GM19099 (cell line): ENCODE measurements around the gene XIRP1.

ENCODE experiments used
- POLR2A ChIP-seq: IDR thresholded peaks from 3 replicates; pipeline ENCODE4 v1.6.1; 2011; ENCODE audit warnings: low read depth; ENCODE audit not compliant: insufficient read length; ENCODE audit errors: extremely low read depth

Gene XIRP1

DNA sequence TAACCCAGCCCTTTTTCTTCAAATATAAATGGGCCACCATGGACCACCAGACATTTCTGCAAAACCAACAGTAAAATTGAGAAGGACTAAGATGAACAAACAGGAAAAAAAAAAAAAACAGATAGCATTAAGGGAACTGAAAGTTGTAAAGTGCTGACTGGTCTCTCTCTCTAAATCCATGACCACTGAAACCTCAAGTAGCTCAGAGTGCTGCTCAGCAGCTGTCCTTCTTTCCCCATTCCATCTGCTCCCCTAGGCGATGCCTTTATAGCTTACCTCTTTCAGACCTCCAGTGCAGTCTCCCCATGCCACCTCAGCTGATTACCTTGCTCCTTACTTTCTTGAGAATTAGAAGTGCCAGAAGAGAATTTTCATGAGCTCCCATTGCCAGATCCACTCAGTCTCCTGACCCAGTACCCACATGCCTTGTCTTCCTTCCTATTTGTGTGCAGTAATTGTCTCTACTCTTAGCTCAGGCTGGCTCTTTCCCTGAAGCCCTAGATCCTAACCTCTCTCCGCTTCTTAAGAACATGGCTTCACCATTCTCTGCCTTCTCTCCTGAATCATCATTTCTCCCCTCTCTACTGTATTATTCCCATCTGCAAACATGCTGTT is 23.9 kb upstream of the XIRP1 start:
- no peak for TF ChIP-seq POLR2A

DNA sequence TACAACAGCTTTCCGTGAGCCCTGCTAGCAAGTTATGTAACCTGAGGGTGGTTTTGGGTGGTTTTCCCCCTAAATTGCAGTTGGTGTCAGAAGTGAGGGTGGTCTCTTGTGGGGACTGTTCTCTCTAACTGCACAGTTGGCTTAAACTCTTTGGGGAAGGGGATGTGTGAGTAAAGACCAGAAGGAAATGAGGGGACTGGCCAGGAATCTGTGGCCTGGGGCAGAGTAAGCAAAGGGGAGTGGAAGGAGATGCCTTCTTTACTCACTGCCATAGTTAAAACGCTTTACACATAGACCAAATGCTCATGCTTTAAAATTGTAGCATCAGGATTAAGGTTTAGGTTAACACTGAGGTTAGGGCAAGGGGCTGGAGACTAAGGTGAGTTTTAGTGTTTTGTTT is 21.2 kb upstream of the XIRP1 start:
- TF ChIP-seq POLR2A: no peak

DNA sequence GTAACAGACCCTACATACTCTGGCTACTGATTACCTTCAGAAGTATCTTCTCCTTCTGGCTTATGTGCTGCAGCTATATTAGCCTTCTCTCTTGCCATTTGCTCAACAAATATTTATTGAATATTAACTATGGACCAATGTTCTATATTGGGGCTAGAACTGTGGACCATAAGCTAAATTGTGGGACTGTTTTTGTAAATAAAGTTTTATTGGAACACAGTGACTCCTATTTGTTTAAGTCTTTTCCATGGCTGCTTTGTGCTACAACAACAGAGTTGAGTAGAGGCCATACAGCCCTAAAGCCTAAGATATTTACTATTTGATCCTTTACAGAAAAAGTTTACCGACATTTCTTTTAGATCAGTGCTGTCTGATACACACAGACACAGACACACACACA is 20.3 kb upstream of the XIRP1 start:
- no peak for TF ChIP-seq POLR2A

DNA sequence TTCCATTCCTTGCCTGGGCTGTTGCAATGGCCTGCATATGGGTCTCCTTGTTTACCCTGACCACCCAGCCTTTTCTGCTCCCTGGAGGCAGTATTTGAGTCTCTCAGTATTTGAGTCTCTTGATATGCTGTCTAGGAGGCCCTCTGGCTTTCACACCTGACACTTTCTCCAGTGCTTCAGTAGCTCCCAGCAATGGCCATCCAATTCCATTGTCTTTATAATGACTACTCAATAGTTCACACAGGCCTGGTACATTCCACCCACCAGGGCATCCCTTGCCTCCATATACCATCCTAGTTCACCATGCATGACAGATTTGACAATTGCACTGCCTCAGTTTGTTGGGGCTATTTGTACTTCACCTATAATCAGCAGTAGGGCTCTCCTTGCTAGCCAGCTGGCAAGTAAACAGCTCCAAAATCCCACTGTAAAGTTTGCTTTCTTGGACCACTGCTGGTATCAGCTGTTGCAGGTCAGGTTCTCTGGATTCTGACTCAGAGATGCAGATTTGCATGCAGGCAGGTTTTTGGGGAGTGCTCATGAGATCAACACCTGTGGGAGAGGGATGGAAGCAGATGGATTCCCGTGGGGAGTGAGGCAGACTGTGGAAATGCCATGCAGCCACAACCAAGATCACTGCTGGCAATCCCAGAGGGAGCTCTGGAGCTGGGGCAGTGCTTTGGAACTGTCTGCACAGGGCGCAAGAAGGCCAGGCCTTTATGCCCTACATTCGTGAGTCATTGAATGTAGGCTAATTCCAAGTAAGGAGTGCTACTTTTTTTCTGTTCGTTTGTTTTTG is 19.1 kb upstream of the XIRP1 start:
- TF ChIP-seq POLR2A: no peak

DNA sequence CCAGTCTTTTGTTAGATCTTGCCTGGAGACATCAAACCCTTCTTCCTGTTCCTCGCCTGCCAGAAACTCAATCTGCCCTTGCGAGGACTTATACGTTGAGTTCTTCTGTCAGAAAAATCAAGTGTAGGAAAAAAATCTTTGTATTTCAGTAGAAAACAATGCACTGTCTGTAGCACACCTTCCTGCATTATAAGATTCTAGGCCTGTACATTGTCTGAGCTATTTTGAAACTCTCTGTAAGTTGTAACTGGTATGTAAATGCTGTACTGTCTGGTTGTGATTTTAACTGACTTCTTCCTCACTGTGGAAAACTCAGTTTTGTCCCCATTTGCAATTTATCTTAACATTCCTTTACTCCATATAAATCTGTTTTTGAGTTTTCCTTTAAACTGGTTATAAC is 17.7 kb upstream of the XIRP1 start:
- no peak for TF ChIP-seq POLR2A

DNA sequence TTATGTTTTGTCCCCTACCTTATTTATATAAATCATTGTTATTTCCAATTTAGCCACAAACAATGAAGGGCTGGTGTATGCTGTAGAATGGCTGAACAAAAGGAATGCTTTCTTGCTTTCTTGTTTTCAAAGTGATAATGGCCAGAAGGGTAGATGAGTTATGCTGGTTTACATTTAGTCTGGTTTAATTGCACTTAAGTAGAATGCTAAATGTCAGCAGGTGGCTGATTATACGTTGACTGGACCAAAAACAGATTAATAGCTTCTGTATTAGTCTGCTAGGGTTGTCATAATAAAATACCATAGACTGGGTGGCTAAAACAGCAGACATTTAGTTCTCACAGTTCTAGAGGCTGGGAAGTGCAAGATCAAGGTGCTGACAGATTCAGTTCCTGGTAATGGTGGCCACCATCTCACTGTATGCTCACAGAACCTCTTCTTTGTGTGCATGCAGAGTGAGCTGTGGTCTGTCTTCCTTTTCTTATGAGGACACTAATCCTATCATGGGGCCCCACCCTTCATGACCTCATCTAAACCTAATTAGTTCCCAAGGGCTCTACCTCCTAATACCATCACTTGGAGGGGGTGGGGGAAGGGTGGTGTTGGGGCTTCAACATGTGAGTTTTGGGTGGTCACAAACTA is 17.1 kb upstream of the XIRP1 start:
- no peak for TF ChIP-seq POLR2A

DNA sequence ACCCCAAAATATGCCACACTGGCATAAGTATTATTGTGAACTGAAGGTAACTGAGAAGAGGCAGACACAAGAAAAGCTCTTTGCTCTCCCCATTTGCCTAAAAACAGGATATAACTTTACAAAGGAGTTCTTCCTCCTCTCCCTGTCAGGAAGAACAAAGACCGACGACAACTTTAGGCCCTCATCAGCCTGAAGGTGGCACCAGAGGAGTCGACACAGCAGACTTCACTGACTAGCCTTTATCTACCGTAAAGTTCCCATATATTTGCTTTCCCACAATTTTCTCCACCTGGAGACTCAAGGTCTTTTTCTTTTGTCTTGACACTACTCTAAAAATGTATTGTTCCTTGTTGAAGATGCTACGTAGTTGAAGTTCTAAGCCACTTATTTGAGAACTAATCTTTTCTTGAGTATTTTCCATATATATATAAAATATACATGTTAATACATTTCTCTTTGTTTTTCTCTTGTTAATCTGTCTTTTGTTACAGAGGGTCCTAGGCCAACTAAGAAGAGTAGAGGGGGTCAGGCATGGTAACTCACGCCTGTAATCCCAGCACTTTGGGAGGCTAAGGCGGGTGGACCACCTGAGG is 16.2 kb upstream of the XIRP1 start:
- TF ChIP-seq POLR2A: no peak

DNA sequence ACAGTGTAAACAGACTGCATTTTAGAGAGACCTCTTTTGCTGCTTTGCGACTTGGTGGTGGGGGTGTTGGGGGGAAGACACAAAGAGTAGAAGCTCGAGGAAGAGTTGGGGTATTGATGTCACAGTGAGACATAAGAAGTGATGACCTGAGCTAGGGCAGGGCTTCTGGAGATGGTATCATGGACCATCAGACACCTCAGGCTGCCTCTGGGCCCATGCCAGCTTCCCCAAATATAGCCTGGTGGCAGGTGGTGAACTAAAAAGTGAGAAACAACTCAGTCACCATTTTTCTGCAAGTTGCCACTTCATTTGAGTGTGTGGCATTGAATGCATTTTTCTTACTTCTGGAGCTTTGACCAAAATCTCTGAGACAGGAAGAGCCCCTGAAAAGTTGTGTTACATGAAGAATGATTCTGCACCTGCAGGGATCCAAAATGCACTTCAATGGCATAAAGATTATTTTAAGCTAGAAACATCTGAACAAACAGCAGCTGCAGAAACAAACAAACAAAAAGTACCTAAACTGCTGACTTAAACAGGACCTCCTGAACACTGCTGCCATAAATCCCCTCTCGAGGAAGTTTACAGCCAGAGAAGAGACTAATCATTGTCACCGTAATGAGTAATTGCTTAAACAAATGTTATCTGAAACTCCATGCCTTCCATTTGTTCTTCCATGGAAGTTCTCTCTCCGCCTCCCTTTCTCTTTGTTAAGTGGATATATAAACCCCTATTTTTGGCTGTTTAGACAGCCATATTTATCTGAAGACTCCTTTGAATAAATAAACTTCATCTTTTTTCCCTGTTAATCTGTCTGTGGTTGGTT is 15.2 kb upstream of the XIRP1 start:
- no peak for TF ChIP-seq POLR2A

DNA sequence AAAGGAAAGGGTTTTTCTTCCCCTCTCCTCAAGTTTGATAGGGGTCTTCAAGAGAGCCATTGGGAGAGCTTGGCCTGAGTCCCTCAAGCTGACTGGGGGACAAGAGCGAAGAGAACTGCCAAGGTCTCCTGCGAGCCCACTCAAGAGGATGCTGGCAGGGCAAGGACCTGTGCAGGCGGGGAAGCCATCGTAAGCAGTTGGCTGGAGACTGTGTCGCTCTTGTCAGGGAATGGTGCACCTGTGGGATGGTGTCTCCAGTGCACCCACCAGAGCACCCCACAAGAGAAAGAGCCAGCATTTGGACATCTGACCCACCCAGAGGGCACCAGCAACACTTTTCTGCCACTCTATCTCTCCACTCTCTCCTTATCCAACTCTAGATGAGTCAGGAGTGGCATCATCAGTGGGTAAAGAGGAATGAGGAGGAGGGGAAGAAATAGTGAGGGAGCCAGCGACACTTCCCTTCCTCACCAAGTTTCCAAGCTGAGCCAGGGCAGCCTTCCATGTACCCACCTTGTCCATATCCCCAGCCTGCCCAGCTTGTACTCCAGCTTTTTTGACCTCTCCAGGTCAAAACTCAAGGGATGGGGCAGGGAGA is 13.6 kb upstream of the XIRP1 start:
- no peak for TF ChIP-seq POLR2A

DNA sequence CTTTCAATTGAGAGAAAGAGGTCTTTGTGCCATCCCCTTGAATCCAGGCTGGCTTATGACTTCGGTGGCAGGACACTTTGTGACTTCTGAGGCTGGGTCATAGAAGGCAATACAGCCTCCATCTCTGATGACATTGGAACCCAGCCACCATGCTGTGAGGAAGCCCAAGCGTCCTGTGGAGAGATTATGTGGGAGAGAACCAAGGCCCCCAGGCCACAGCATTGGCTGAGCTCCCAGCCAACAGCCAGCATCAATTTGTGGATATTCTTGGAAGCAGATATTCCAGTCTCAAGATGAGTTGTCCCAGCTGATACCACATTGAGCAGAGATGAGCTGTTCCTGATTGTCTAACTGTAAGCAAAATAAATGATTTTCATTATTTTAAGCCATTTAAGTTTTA is 12.7 kb upstream of the XIRP1 start:
- no peak for TF ChIP-seq POLR2A

DNA sequence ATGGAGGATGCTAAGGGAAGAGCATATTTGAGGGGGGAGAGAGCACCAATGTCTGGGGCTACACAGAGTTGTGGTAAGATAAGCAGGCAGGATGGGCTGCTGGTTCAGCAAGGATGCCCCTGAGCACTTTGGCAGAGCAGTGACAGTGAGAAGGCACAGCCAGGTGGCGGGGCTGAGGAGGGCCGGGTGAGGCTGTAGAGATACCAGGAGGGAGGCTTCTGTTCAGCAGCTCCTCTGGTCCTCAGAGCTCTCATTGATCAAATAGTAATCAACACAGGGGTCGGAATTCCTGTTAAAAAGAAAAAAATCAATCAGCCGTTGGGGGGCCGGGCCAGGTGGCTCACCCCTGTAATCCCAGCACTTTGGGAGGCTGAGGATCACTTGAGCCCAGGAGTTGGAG is 11.5 kb upstream of the XIRP1 start:
- no peak for TF ChIP-seq POLR2A

DNA sequence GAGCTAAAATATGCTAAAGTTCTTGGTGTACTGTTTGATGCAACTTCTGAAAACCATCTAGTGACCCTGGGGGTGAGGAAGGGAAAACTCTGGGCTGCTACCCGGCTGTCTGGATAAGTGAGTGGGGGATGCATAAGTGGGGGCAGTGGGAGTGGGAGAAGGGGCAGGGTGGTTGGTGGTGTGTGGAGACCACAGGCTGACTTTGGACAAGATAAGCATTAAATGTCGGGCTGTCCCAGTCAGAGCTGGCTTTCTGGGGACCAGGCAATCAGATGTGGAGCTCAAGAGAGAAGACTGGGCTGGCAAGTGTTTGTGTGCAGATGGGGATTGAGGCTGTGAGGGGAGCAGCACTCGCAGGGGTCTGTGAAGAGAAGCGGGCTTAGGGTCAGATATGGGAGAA is 11.0 kb upstream of the XIRP1 start:
- TF ChIP-seq POLR2A: no peak

DNA sequence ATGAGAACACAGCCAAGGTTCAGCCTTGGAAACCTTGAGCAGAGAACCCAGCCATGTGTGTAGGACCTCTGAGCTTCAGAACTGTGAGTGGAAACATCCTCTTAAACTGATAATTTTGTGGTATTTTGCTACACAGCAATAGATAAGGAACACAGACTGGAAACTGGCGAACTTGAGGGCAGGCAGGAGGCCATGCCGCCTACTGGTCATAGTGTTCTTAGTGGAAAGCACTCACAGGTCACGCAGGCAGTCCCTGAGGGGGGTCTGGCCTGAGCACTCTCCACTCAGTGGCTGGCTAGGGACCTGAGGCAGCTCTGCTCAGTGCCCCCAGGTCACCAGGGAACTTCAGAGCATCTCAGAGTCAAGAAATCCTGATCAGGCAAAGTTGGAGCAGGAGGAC is 9.7 kb upstream of the XIRP1 start:
- TF ChIP-seq POLR2A: no peak

DNA sequence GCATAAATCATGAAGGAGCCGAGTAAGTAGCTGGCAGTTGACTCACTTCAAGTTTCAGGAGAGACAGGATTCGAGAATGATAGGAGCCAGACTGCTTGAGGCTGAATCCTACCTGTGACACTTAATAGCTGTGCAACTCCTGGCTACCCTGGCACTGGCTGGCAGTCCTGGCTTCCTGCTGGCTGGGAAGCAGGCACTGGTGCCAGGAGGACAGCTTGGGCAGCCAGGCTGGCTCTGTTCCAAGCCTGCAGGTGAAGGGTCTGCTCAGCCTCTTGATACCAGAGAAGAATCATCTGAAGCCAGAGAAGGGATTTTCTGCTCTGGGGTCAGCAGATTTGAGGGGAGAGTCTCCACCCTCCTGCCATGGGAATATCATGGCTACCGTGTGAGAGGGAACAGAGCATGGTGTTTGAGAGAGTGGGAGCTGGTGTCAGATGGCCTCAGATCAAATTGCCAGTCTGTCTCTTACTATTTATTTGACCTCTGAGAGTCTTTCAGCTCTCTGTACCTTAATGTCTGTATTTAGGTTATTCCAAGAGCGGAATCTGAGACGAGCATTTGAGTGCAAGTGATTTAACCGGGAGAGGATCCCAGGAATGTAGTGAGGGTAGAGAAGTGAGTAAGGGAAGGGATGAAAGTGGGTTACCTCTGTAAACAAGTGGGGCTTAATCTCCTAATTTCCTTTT is 4.4 kb upstream of the XIRP1 start:
- TF ChIP-seq POLR2A: no peak

DNA sequence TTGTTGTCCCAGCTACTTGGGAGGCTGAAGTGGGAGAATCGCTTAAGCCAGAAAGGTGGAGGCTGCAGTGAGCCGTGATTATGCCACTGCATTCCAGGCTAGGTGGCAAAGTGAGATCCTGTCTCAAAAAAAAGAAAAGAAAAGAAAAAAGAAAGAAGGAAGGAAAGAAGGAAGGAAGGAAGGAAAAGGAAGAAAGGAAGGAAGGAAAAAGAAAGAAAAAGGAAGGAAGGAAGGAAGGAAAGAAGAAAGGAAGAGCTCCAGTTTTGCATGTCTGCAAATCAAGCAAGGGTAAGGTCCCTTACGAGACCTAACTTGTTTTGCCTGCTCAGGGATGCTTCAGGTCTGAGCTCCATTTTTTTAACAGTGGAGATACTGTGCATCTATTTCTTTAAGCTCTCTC is 3.6 kb upstream of the XIRP1 start:
- no peak for TF ChIP-seq POLR2A

DNA sequence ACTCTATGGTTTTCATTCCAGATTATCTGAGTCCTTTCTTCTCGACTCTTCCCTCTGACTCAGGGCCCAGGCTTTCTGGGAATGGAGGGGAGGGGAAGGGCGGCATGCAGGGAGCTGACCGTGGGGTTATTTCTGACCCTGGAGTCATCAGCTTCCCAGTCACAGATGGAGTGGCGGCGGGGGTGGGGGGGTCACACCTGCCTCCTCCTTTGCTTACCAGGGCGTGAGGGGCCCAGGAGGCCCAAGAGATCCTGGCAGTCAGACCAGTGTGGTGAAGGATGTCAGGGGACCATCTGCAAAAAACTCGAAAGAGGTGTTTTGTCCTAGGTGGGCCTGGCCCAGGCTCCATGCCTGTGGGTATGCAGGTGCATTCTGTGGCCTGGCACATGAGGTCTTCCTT is 996 bp upstream of the XIRP1 start:
- no peak for TF ChIP-seq POLR2A
